GM21737 (cell line): Measurements from ENCODE around the gene IRX2.

Experiments
- ATAC-seq: cut with Tn5 transposase; IDR thresholded peaks from one replicate; pipeline ENCODE4 v1.9.1; 2021; ENCODE audit warnings: mild to moderate bottlenecking, moderate library complexity; ENCODE audit not compliant: unreplicated experiment

IRX2 gene

GRCh38 chr5:2742921-2743679 lies 8.4 kb downstream of the IRX2 start:
- ATAC-seq: no peak

GRCh38 chr5:2741956-2742355 lies 9.5 kb downstream of the IRX2 start:
- no peak for ATAC-seq

GRCh38 chr5:2740876-2741555 lies 10.5 kb downstream of the IRX2 start:
- ATAC-seq: no peak

GRCh38 chr5:2740051-2740875 lies 11.2 kb downstream of the IRX2 start:
- ATAC-seq: no peak

- no peak for ATAC-seq
Observed at GRCh38 chr5:2739360-2740050, 12.0 kb downstream of the IRX2 start.

- no peak for ATAC-seq
Observed at GRCh38 chr5:2738700-2739359, 12.6 kb downstream of the IRX2 start.

GRCh38 chr5:2738156-2738699 lies 13.2 kb downstream of the IRX2 start:
- no peak for ATAC-seq

- no peak for ATAC-seq
Observed at GRCh38 chr5:2737273-2738155, 14.0 kb downstream of the IRX2 start.

GRCh38 chr5:2736872-2737271 lies 14.6 kb downstream of the IRX2 start:
- ATAC-seq: no peak

GRCh38 chr5:2735996-2736395 lies 15.5 kb downstream of the IRX2 start:
- no peak for ATAC-seq

GRCh38 chr5:2732850-2733249 lies 18.6 kb downstream of the IRX2 start:
- no peak for ATAC-seq

- no peak for ATAC-seq
Observed at GRCh38 chr5:2732004-2732403, 19.5 kb downstream of the IRX2 start.

GRCh38 chr5:2729189-2729588 lies 22.3 kb downstream of the IRX2 start:
- ATAC-seq: no peak

GRCh38 chr5:2727550-2727949 lies 23.9 kb downstream of the IRX2 start:
- no peak for ATAC-seq

- ATAC-seq: no peak
Observed at GRCh38 chr5:2725980-2726765, 25.3 kb downstream of the IRX2 start.

GRCh38 chr5:2724831-2725230 lies 26.6 kb downstream of the IRX2 start:
- ATAC-seq: no peak

GRCh38 chr5:2724031-2724581 lies 27.4 kb downstream of the IRX2 start:
- no peak for ATAC-seq

GRCh38 chr5:2722901-2723300 lies 28.6 kb downstream of the IRX2 start:
- no peak for ATAC-seq
